Glutamatergic neuron (in vitro differentiated cells): Measurements from ENCODE around the gene RFXAP. TPM values are rescaled to one million over a fixed set of nuclear protein-coding genes. Genes with fewer than 3 reads are reported as not detected.
"Not testable (repeated sequence)": the region's sequence is repeated elsewhere in the genome, so short reads cannot be mapped to it uniquely, and the experiment has no call there.

Experiments
- DNase-seq: peaks from one replicate; pipeline ENCODE4 v3.0.0; 2022
- H3K27ac Mint-ChIP-seq: one replicate; pipeline ENCODE4 v1.8.0; 2020; ENCODE audit warnings: mild to moderate bottlenecking, mixed read lengths, inconsistent platforms; ENCODE audit not compliant: unreplicated experiment
- H3K27me3 Mint-ChIP-seq: one replicate; pipeline ENCODE4 v1.8.0; 2020; ENCODE audit warnings: mild to moderate bottlenecking, moderate library complexity, mixed read lengths, inconsistent platforms; ENCODE audit not compliant: unreplicated experiment
- H3K36me3 Mint-ChIP-seq: one replicate; pipeline ENCODE4 v1.8.0; 2020; ENCODE audit warnings: mild to moderate bottlenecking, mixed read lengths, inconsistent platforms; ENCODE audit not compliant: unreplicated experiment
- H3K4me1 Mint-ChIP-seq: one replicate; pipeline ENCODE4 v1.8.0; 2020; ENCODE audit warnings: mild to moderate bottlenecking, low read depth, mixed read lengths, inconsistent platforms; ENCODE audit not compliant: unreplicated experiment
- H3K4me3 Mint-ChIP-seq: one replicate; pipeline ENCODE4 v1.8.0; 2020; ENCODE audit warnings: mild to moderate bottlenecking, mixed read lengths, inconsistent platforms; ENCODE audit not compliant: unreplicated experiment
- H3K9me3 Mint-ChIP-seq: one replicate; pipeline ENCODE4 v1.8.0; 2020; ENCODE audit warnings: mild to moderate bottlenecking, moderate library complexity, mixed read lengths, inconsistent platforms; ENCODE audit not compliant: unreplicated experiment
- total RNA-seq: library from RNA; stranded (reverse); fragmentation: NEBNext Ultra II Directional; extraction: Animal tissue kit (Norgen Biotek cat#: 25700); gene quantifications from one replicate; pipeline ENCODE4 v1.2.1, GENCODE V29; 2021; ENCODE audit not compliant: unreplicated experiment
- TF ChIP-seq, protein P1 (sequence below): fragments of 200-600 bp; sonication (generic); IDR thresholded peaks from one replicate; pipeline ENCODE4 v1.5.0; 2021; ENCODE audit not compliant: partially characterized antibody, unreplicated experiment

The RFXAP gene
- total RNA-seq, 1 donor from 2014 or later, result 4.8 TPM

- H3K9me3 Mint-ChIP-seq, result peaks cover 2% of the 10 kb centered on the region
- H3K27me3 Mint-ChIP-seq, result peaks cover 1% of the 10 kb centered on the region
- DNase-seq, result no peak
- no peaks in the 10 kb centered on the region for H3K36me3 Mint-ChIP-seq
- TF ChIP-seq, protein P1, sequence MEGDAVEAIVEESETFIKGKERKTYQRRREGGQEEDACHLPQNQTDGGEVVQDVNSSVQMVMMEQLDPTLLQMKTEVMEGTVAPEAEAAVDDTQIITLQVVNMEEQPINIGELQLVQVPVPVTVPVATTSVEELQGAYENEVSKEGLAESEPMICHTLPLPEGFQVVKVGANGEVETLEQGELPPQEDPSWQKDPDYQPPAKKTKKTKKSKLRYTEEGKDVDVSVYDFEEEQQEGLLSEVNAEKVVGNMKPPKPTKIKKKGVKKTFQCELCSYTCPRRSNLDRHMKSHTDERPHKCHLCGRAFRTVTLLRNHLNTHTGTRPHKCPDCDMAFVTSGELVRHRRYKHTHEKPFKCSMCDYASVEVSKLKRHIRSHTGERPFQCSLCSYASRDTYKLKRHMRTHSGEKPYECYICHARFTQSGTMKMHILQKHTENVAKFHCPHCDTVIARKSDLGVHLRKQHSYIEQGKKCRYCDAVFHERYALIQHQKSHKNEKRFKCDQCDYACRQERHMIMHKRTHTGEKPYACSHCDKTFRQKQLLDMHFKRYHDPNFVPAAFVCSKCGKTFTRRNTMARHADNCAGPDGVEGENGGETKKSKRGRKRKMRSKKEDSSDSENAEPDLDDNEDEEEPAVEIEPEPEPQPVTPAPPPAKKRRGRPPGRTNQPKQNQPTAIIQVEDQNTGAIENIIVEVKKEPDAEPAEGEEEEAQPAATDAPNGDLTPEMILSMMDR, result no peak
- H3K4me1 Mint-ChIP-seq, result peaks cover 12% of the 10 kb centered on the region
- H3K27ac Mint-ChIP-seq, result no peak overlapping the region
- no peak overlapping the region for H3K4me3 Mint-ChIP-seq
Measured at GRCh38 chr13:36776175-36776574, 42.8 kb upstream of the RFXAP start.

DNA sequence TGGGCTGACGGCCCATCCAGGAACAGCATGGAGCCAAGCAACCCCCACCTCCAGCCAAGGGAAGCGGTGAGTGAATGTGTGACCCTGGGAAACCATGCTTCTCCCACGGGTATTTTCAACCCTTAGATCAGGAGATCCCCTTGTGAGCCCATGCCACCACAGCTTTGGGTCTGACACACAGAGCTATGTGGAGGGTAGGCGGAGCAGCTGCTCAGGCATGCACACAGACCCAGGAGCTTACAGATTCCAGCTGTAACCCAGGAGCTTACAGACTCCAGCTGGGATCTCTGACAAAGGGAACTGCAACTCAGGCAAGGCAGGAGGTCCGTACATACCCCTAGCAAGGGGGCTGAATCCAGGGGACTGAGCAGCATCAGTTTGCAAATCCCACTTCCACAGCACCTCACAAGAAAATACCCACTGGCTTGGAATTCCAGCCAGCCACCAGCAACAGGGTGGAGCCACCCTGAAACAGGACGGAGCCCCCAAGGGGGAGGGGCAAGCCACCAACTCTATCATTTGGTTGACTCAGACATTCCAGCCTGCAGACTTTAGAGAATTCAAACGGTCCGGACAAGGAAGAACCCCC is 40.8 kb upstream of the RFXAP start:
- TF ChIP-seq, protein P1, result no peak
- Mint-ChIP-seq H3K27ac (no peak overlapping the region), H3K4me1 (peaks cover 10% of the 10 kb centered on the region), H3K9me3 (peaks cover 2% of the 10 kb centered on the region), H3K4me3 (no peak overlapping the region), H3K27me3 (peaks cover 1% of the 10 kb centered on the region), H3K36me3 (no peaks in the 10 kb centered on the region)
- no peak for DNase-seq

GRCh38 chr13:36783890-36784289 is 35.1 kb upstream of the RFXAP start:
- no peak overlapping the region for H3K4me3 Mint-ChIP-seq
- H3K27me3 Mint-ChIP-seq, result no peaks in the 10 kb centered on the region
- TF ChIP-seq, protein P1, result no peak
- H3K27ac Mint-ChIP-seq, result no peak overlapping the region
- H3K4me1 Mint-ChIP-seq, result peaks cover 8% of the 10 kb centered on the region
- no peak for DNase-seq
- H3K9me3 Mint-ChIP-seq, result peaks cover 5% of the 10 kb centered on the region
- H3K36me3 Mint-ChIP-seq, result no peaks in the 10 kb centered on the region

GRCh38 chr13:36786175-36786574 is 32.8 kb upstream of the RFXAP start:
- not testable (repeated sequence) for H3K27ac Mint-ChIP-seq, H3K36me3 Mint-ChIP-seq, H3K9me3 Mint-ChIP-seq, DNase-seq, H3K4me1 Mint-ChIP-seq, H3K4me3 Mint-ChIP-seq, H3K27me3 Mint-ChIP-seq

- peak; percentile 31 for DNase-seq
- Mint-ChIP-seq H3K4me1 (peaks cover 8% of the 10 kb centered on the region), H3K27ac (peak overlapping the region; percentile 71), H3K9me3 (peaks cover 3% of the 10 kb centered on the region), H3K4me3 (peak overlapping the region; percentile 16), H3K27me3 (no peaks in the 10 kb centered on the region), H3K36me3 (no peaks in the 10 kb centered on the region)
- TF ChIP-seq, protein P1, result no peak
Measured at GRCh38 chr13:36787181-36787580, 31.8 kb upstream of the RFXAP start.
